Stimulated activated memory B cell treated with anti-CD40 and anti-IgM and Interleukin-4, amounts not matched to agents 10 μg/mL and 1 μg/mL and 100 μg/mL, for 72 hours (primary cell): Measurements from ENCODE around the gene CRYZ.
A peak's percentile ranks its signal among the peaks of the same experiment; 100 is the strongest.
"Not testable (repeated sequence)": the region's sequence is repeated elsewhere in the genome, so short reads cannot be mapped to it uniquely, and the experiment has no call there.

Experiments used
- ATAC-seq: fragments of 150-1000 bp; cut with Tn5 transposase; 2 replicates; pipeline ENCODE4 v1.10.0; 2021
- H3K27ac Mint-ChIP-seq: one replicate; pipeline ENCODE4 v1.8.0; 2022; ENCODE audit warnings: mild to moderate bottlenecking, mixed read lengths
- H3K27me3 Mint-ChIP-seq: one replicate; pipeline ENCODE4 v1.8.0; 2022; ENCODE audit warnings: mixed read lengths
- H3K36me3 Mint-ChIP-seq: one replicate; pipeline ENCODE4 v1.8.0; 2022; ENCODE audit warnings: mixed read lengths
- H3K4me1 Mint-ChIP-seq: one replicate; pipeline ENCODE4 v1.8.0; 2022; ENCODE audit warnings: mixed read lengths
- H3K4me3 Mint-ChIP-seq: one replicate; pipeline ENCODE4 v1.8.0; 2022; ENCODE audit warnings: mild to moderate bottlenecking, moderate library complexity, mixed read lengths
- H3K9me3 Mint-ChIP-seq: one replicate; pipeline ENCODE4 v1.8.0; 2022; ENCODE audit warnings: mixed read lengths

Gene CRYZ

GRCh38 chr1:74732960-74733603 is at the start of gene CRYZ, which contains the start of gene TYW3:
TSS of gene CRYZ (minus strand) at chr1:74733050. CDS start at chr1:74724821, 8,229 bp downstream.
TSS of gene TYW3 (plus strand) at chr1:74733152. CDS start at chr1:74733245, 93 bp downstream.
- ATAC-seq: peak; percentile 92
- H3K4me1 Mint-ChIP-seq: peaks cover 46% of the 10 kb centered on the region
- no peaks in the 10 kb centered on the region for H3K27me3 Mint-ChIP-seq
- peak within 1 kb of the TSS; percentile 88 for H3K27ac Mint-ChIP-seq
- peaks cover 30% of the 10 kb centered on the region for H3K36me3 Mint-ChIP-seq
- peak within 1 kb of the TSS; percentile 91 for H3K4me3 Mint-ChIP-seq
- no peaks in the 10 kb centered on the region for H3K9me3 Mint-ChIP-seq

GRCh38 chr1:74780594-74780993 is 47.7 kb upstream of the CRYZ start:
- no peak overlapping the region for H3K4me3 Mint-ChIP-seq
- no peak overlapping the region for H3K27ac Mint-ChIP-seq
- H3K4me1 Mint-ChIP-seq: no peaks in the 10 kb centered on the region
- peaks cover 9% of the 10 kb centered on the region for H3K27me3 Mint-ChIP-seq
- ATAC-seq: no peak
- no peaks in the 10 kb centered on the region for H3K9me3 Mint-ChIP-seq
- H3K36me3 Mint-ChIP-seq: no peaks in the 10 kb centered on the region

- no peak for ATAC-seq
- Mint-ChIP-seq H3K27me3 (peaks cover 9% of the 10 kb centered on the region), H3K4me3 (no peak overlapping the region), H3K27ac (no peak overlapping the region), H3K36me3 (no peaks in the 10 kb centered on the region), H3K9me3 (no peaks in the 10 kb centered on the region), H3K4me1 (no peaks in the 10 kb centered on the region)
These were observed 46.9 kb upstream of the CRYZ start for GRCh38 chr1:74779750-74780149.

- H3K27ac Mint-ChIP-seq: no peak overlapping the region
- peaks cover 2% of the 10 kb centered on the region for H3K27me3 Mint-ChIP-seq
- no peaks in the 10 kb centered on the region for H3K4me1 Mint-ChIP-seq
- H3K9me3 Mint-ChIP-seq: no peaks in the 10 kb centered on the region
- H3K4me3 Mint-ChIP-seq: no peak overlapping the region
- no peak for ATAC-seq
- no peaks in the 10 kb centered on the region for H3K36me3 Mint-ChIP-seq
These were observed 44.7 kb upstream of the CRYZ start for GRCh38 chr1:74777525-74777924.

- Mint-ChIP-seq H3K36me3 (no peaks in the 10 kb centered on the region), H3K4me1 (no peaks in the 10 kb centered on the region), H3K9me3 (no peaks in the 10 kb centered on the region), H3K4me3 (no peak overlapping the region), H3K27me3 (no peaks in the 10 kb centered on the region), H3K27ac (no peak overlapping the region)
- no peak for ATAC-seq
These were observed 42.9 kb upstream of the CRYZ start for GRCh38 chr1:74775735-74776134.

GRCh38 chr1:74773582-74773981 is 40.7 kb upstream of the CRYZ start:
- no peaks in the 10 kb centered on the region for H3K9me3 Mint-ChIP-seq
- H3K4me3 Mint-ChIP-seq: no peak overlapping the region
- H3K27me3 Mint-ChIP-seq: no peaks in the 10 kb centered on the region

GRCh38 chr1:74772945-74773344 is 40.1 kb upstream of the CRYZ start:
- H3K4me1 Mint-ChIP-seq: no peaks in the 10 kb centered on the region
- no peaks in the 10 kb centered on the region for H3K9me3 Mint-ChIP-seq
- H3K27me3 Mint-ChIP-seq: no peaks in the 10 kb centered on the region
- no peak for ATAC-seq
- H3K27ac Mint-ChIP-seq: no peak overlapping the region
- H3K36me3 Mint-ChIP-seq: no peaks in the 10 kb centered on the region
- H3K4me3 Mint-ChIP-seq: no peak overlapping the region

More at GRCh38 chr1:74773582-74773981, 40.7 kb upstream of the CRYZ start:
- ATAC-seq: no peak
- no peaks in the 10 kb centered on the region for H3K36me3 Mint-ChIP-seq
- H3K27ac Mint-ChIP-seq: no peak overlapping the region
- no peaks in the 10 kb centered on the region for H3K4me1 Mint-ChIP-seq

- no peak for ATAC-seq
These were observed 39.2 kb upstream of the CRYZ start for GRCh38 chr1:74771913-74772515.

GRCh38 chr1:74767490-74767889 is 34.6 kb upstream of the CRYZ start:
- H3K4me1 Mint-ChIP-seq: no peaks in the 10 kb centered on the region
- peaks cover 8% of the 10 kb centered on the region for H3K36me3 Mint-ChIP-seq
- ATAC-seq: no peak
- H3K9me3 Mint-ChIP-seq: no peaks in the 10 kb centered on the region
- H3K27me3 Mint-ChIP-seq: no peaks in the 10 kb centered on the region
- H3K27ac Mint-ChIP-seq: no peak overlapping the region
- no peak overlapping the region for H3K4me3 Mint-ChIP-seq

More at GRCh38 chr1:74771913-74772515, 39.2 kb upstream of the CRYZ start:
- no peaks in the 10 kb centered on the region for H3K36me3 Mint-ChIP-seq
- H3K4me3 Mint-ChIP-seq: no peak overlapping the region
- H3K27ac Mint-ChIP-seq: no peak overlapping the region
- H3K27me3 Mint-ChIP-seq: no peaks in the 10 kb centered on the region
- no peaks in the 10 kb centered on the region for H3K4me1 Mint-ChIP-seq
- no peaks in the 10 kb centered on the region for H3K9me3 Mint-ChIP-seq

- Mint-ChIP-seq H3K4me3 (no peak overlapping the region), H3K9me3 (no peaks in the 10 kb centered on the region), H3K27ac (no peak overlapping the region), H3K36me3 (peaks cover 13% of the 10 kb centered on the region), H3K4me1 (no peaks in the 10 kb centered on the region), H3K27me3 (no peaks in the 10 kb centered on the region)
- no peak for ATAC-seq
These were observed 33.7 kb upstream of the CRYZ start for GRCh38 chr1:74766579-74766978.

- Mint-ChIP-seq H3K36me3 (peaks cover 34% of the 10 kb centered on the region), H3K9me3 (no peaks in the 10 kb centered on the region), H3K27me3 (no peaks in the 10 kb centered on the region), H3K4me3 (no peak overlapping the region), H3K4me1 (no peaks in the 10 kb centered on the region), H3K27ac (no peak overlapping the region)
- no peak for ATAC-seq
These were observed 31.0 kb upstream of the CRYZ start for GRCh38 chr1:74763807-74764206.

GRCh38 chr1:74756650-74757049 is 23.8 kb upstream of the CRYZ start:
- not testable (repeated sequence) for H3K4me1 Mint-ChIP-seq, H3K9me3 Mint-ChIP-seq, H3K4me3 Mint-ChIP-seq, H3K27ac Mint-ChIP-seq, ATAC-seq, H3K27me3 Mint-ChIP-seq
- H3K36me3 Mint-ChIP-seq: peaks cover 92% of the 10 kb centered on the region

GRCh38 chr1:74755475-74755874 is 22.6 kb upstream of the CRYZ start:
- Mint-ChIP-seq H3K36me3 (peaks cover 93% of the 10 kb centered on the region), H3K4me3 (no peak overlapping the region), H3K9me3 (peaks cover 6% of the 10 kb centered on the region), H3K4me1 (no peaks in the 10 kb centered on the region), H3K27me3 (no peaks in the 10 kb centered on the region), H3K27ac (no peak overlapping the region)
- no peak for ATAC-seq

GRCh38 chr1:74753104-74753503 is 20.3 kb upstream of the CRYZ start:
- no peak for ATAC-seq
- Mint-ChIP-seq H3K9me3 (peaks cover 5% of the 10 kb centered on the region), H3K36me3 (peaks cover 94% of the 10 kb centered on the region), H3K27me3 (no peaks in the 10 kb centered on the region), H3K4me3 (no peak overlapping the region), H3K27ac (no peak overlapping the region), H3K4me1 (no peaks in the 10 kb centered on the region)

- no peaks in the 10 kb centered on the region for H3K4me1 Mint-ChIP-seq
- H3K36me3 Mint-ChIP-seq: peaks cover 85% of the 10 kb centered on the region
- ATAC-seq: no peak
- H3K27me3 Mint-ChIP-seq: no peaks in the 10 kb centered on the region
- no peak overlapping the region for H3K27ac Mint-ChIP-seq
- H3K9me3 Mint-ChIP-seq: no peaks in the 10 kb centered on the region
- no peak overlapping the region for H3K4me3 Mint-ChIP-seq
These were observed 16.1 kb upstream of the CRYZ start for GRCh38 chr1:74748960-74749359.

- not testable (repeated sequence) for H3K4me1 Mint-ChIP-seq, ATAC-seq, H3K9me3 Mint-ChIP-seq, H3K4me3 Mint-ChIP-seq, H3K27ac Mint-ChIP-seq, H3K27me3 Mint-ChIP-seq
- H3K36me3 Mint-ChIP-seq: peaks cover 80% of the 10 kb centered on the region
These were observed 12.4 kb upstream of the CRYZ start for GRCh38 chr1:74745247-74745646.
